SK-N-SH treated with all-trans-retinoic acid at 6 μM for 48 hours (cell line): ENCODE results near the gene MGST1.
"Not testable (repeated sequence)": the region's sequence is repeated elsewhere in the genome, so short reads cannot be mapped to it uniquely, and the experiment has no call there.

Source experiments
- ARNTL ChIP-seq: fragments of 450-650 bp; formaldehyde crosslinking; IDR thresholded peaks from 2 replicates; pipeline ENCODE4 v1.5.0; 2020; ENCODE audit warnings: low read depth, mild to moderate bottlenecking, moderate library complexity, borderline replicate concordance
- CREB5 ChIP-seq: fragments of 250-450 bp; sonication (Bioruptor Pico); IDR thresholded peaks from 2 replicates; pipeline ENCODE4 v1.5.1; 2020; ENCODE audit warnings: low read depth, mild to moderate bottlenecking, moderate library complexity
- CSDC2 ChIP-seq: fragments of 250-450 bp; sonication (Bioruptor Pico); IDR thresholded peaks from 2 replicates; pipeline ENCODE4 v1.5.0; 2020; ENCODE audit warnings: mild to moderate bottlenecking, moderate library complexity
- CSRNP3 ChIP-seq: fragments of 250-450 bp; sonication (Bioruptor Pico); IDR thresholded peaks from 2 replicates; pipeline ENCODE4 v1.5.1; 2021; ENCODE audit warnings: mild to moderate bottlenecking, moderate library complexity
- GLIS3 ChIP-seq: fragments of 250-450 bp; sonication (Bioruptor Pico); IDR thresholded peaks from 2 replicates; pipeline ENCODE4 v1.5.0; 2020; ENCODE audit warnings: mild to moderate bottlenecking, moderate library complexity
- OSR1 ChIP-seq: fragments of 250-450 bp; sonication (Bioruptor Pico); IDR thresholded peaks from 2 replicates; pipeline ENCODE4 v1.8.0; 2022; ENCODE audit warnings: moderate library complexity, mild to moderate bottlenecking, inconsistent platforms
- PATZ1 ChIP-seq: fragments of 250-450 bp; sonication (Bioruptor Pico); IDR thresholded peaks from 2 replicates; pipeline ENCODE4 v1.8.0; 2020; ENCODE audit warnings: mild to moderate bottlenecking, moderate library complexity, borderline replicate concordance
- RARB ChIP-seq: fragments of 250-450 bp; sonication (Bioruptor Pico); IDR thresholded peaks from 2 replicates; pipeline ENCODE4 v1.8.0; 2021; ENCODE audit warnings: mild to moderate bottlenecking, moderate library complexity
- TSHZ2 ChIP-seq: fragments of 250-450 bp; sonication (Bioruptor Pico); IDR thresholded peaks from 2 replicates; pipeline ENCODE4 v1.5.0; 2020; ENCODE audit warnings: mild to moderate bottlenecking, moderate library complexity
- ZC3H10 ChIP-seq: fragments of 250-450 bp; sonication (Bioruptor Pico); IDR thresholded peaks from 2 replicates; pipeline ENCODE4 v1.5.1; 2021; ENCODE audit warnings: mild to moderate bottlenecking, moderate library complexity
- ZFP3 ChIP-seq: fragments of 250-450 bp; sonication (Bioruptor Pico); IDR thresholded peaks from 2 replicates; pipeline ENCODE4 v1.5.0; 2020; ENCODE audit warnings: mild to moderate bottlenecking, moderate library complexity
- ZFP30 ChIP-seq: fragments of 450-650 bp; formaldehyde crosslinking; IDR thresholded peaks from 2 replicates; pipeline ENCODE4 v1.5.0; 2022; ENCODE audit warnings: mild to moderate bottlenecking, moderate library complexity
- ZNF565 ChIP-seq: fragments of 450-650 bp; formaldehyde crosslinking; conservative IDR thresholded peaks from 2 replicates; pipeline ENCODE4 v1.5.0; 2020; ENCODE audit warnings: low read depth, mild to moderate bottlenecking, moderate library complexity
- ZNF8 ChIP-seq: fragments of 450-650 bp; formaldehyde crosslinking; IDR thresholded peaks from 2 replicates; pipeline ENCODE4 v1.5.0; 2020; ENCODE audit warnings: mild to moderate bottlenecking, moderate library complexity

- TF ChIP-seq CSRNP3 (CRISPR knock-in tag); TSHZ2 (CRISPR knock-in tag); CSDC2 (CRISPR knock-in tag); PATZ1 (CRISPR knock-in tag); RARB; CREB5 (CRISPR knock-in tag); ZC3H10; ZFP3; ZNF565 (CRISPR knock-in tag); GLIS3; ZFP30 (CRISPR knock-in tag); ARNTL (CRISPR knock-in tag); ZNF8 (CRISPR knock-in tag); OSR1 (CRISPR knock-in tag): not testable (repeated sequence)
Observed at GRCh38 chr12:16401835-16402234, 54.4 kb downstream of the MGST1 start.
